AG04449 (cell line): ENCODE results near the gene PRICKLE2.

Experiments
- CTCF ChIA-PET: fragments of 350-600 bp; formaldehyde crosslinking; extraction: SDS; loops from one replicate; lab custom pipeline; 2021; ENCODE audit warnings: antibody characterized with exemption; lab: Yijun Ruan, JAX
- POLR2A ChIA-PET: fragments of 400-600, 350-600 bp; formaldehyde crosslinking; extraction: SDS; loops from one replicate; lab custom pipeline; 2020; ENCODE audit warnings: antibody characterized with exemption, inconsistent platforms; lab: Yijun Ruan, JAX
- DNase-seq: peaks from one replicate; pipeline ENCODE4 v3.0.0-alpha.2; 2010; ENCODE audit warnings: low read depth, low spot score
- H3K4me3 ChIP-seq: 2 replicates; pipeline ENCODE4 v1.5.1; 2011; ENCODE audit warnings: low read depth, mild to moderate bottlenecking, control low read depth, low read length
- CTCF ChIP-seq: IDR thresholded peaks from one replicate; pipeline ENCODE4 v1.5.1; 2011; ENCODE audit warnings: mild to moderate bottlenecking, moderate library complexity, low read length, control low read depth, inconsistent platforms; ENCODE audit not compliant: insufficient read depth; ENCODE audit errors: missing control alignments

The PRICKLE2 gene

GRCh38 chr3:64222501-64223111 is 2.7 kb downstream of the PRICKLE2 start:
- 0 out of 2 replicates have a peak overlapping the region, but pooled peaks have one; percentile 52 for H3K4me3 ChIP-seq
- ChIA-PET CTCF (interaction anchor here (1.0 to 8.2 kb wide), 8 partner anchors 9 to 191 kb away, joined by 3 to 43 read pairs (median 4); no protein-coding TSS in a partner anchor), POLR2A (no interaction called here)
- no peak for TF ChIP-seq CTCF
- no peak for DNase-seq

- ChIA-PET CTCF (interaction anchor here (0.7 to 3.4 kb wide), 6 partner anchors 14 to 262 kb away, joined by 3 to 18 read pairs (median 7); partner anchors contain the start of gene PSMD6), POLR2A (no interaction called here)
- H3K4me3 ChIP-seq = no peak overlapping the region
- DNase-seq = no peak
- no peak for TF ChIP-seq CTCF
Measured at GRCh38 chr3:64221571-64222257, 3.6 kb downstream of the PRICKLE2 start.

GRCh38 chr3:64220161-64220914 is 4.9 kb downstream of the PRICKLE2 start:
- ChIA-PET CTCF (interaction anchor here (0.7 to 3.4 kb wide), 8 partner anchors 9 to 243 kb away, joined by 3 to 18 read pairs (median 4); partner anchors contain the start of gene PSMD6), POLR2A (interaction anchor here (0.6 to 1.4 kb wide), 2 partner anchors 46 to 185 kb away, joined by 3 to 4 read pairs; no protein-coding TSS in a partner anchor)
- TF ChIP-seq CTCF = no peak
- no peak overlapping the region for H3K4me3 ChIP-seq
- no peak for DNase-seq

GRCh38 chr3:64218746-64219145 is 6.5 kb downstream of the PRICKLE2 start:
- ChIA-PET POLR2A (no interaction called here), CTCF (interaction anchor here (3.4 kb wide), 1 partner anchor 11 kb away, joined by 18 read pairs; no protein-coding TSS in a partner anchor)
- H3K4me3 ChIP-seq = no peak overlapping the region
- TF ChIP-seq CTCF = no peak
- DNase-seq = no peak

- ChIA-PET POLR2A (no interaction called here), CTCF (interaction anchor here (3.4 kb wide), 1 partner anchor 11 kb away, joined by 18 read pairs; no protein-coding TSS in a partner anchor)
- no peak for TF ChIP-seq CTCF
- no peak overlapping the region for H3K4me3 ChIP-seq
- no peak for DNase-seq
Measured at GRCh38 chr3:64218329-64218728, 6.9 kb downstream of the PRICKLE2 start.
